DMS153 (cell line): ENCODE results near the gene ARHGAP45.

ENCODE experiments used
- DNase-seq: peaks from one replicate; lab custom pipeline; 2025; lab: John Stamatoyannopoulos, UW

ARHGAP45 gene

DNA sequence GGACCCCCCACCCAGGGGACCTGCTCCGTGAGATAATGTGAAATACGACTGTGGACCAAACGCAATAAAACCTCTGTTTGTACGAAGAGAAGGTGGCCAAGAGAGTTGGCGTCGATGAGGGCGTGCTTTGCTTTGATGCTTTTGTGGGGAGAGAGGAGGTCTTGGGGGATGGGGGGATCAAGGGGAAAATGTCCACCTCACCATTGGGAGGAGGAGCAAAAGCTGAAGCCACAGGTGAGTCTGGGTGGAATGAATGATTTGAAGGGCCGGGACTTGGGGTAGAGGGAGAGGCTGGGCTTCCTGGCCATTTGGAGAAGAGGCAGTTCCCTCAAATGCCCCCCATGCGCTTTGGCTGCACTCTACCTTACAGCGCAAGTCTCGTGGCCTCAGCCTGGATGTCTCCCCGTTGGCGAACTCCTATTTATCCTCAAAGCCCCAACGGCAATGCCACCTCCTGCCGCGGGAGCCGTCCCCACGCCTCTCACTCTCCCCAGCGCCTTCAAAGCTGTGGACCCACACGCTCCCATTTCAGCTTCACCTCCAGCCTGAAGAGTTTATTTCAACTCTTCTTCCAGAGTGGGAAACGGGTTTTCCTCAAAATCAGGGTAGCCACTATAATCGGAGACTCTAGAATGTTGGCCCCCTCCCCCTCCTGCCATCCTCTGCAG lies 27.9 kb upstream of the ARHGAP45 start:
- no peak for DNase-seq

DNA sequence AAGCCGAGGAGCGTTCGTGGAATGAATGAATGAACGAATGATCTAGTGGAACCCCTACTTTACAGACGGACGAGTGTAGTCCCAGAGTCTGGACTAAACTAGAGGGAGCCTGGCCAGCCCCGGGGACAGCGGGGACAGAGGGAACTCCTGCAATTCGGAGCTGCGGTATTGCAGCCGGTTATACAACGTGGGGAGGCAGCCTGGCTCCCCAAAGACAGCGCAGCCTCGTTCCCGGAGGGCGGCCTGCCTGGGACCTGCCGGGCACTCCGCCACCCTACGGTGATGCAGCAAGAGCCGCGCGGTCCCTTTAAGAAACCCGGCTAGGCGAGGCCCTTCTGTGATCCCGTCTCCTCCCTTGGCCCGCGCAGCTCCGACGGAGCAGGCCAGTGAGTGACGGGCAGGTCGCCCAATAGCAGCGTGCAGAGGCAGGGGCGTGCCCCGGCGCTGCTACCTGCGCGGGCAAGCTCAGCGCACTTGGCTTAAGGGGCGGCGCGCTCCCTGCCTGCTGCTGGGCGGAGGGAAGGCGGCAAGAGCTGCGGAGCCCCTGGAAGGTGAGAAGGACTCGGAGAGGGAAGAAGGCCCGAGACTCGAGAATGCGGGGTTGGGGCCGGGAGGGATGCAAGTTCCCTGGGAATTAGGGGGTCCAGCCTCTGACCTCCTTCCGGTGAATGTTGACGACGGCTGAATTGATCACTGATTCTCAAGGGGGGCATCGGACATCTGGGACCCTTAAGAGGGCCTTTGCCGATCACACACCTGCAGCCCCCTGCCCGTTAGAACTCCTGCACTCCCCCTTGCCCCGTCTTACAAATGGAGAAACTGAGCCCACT lies 27.1 kb upstream of the ARHGAP45 start, which contains the start of gene ABCA7:
TSS of gene ABCA7 (plus strand) at position 462 of the 830 bp plus-strand sequence. CDS start 1,255 bp downstream, outside the sequence.
- peak; percentile 91 for DNase-seq

DNA sequence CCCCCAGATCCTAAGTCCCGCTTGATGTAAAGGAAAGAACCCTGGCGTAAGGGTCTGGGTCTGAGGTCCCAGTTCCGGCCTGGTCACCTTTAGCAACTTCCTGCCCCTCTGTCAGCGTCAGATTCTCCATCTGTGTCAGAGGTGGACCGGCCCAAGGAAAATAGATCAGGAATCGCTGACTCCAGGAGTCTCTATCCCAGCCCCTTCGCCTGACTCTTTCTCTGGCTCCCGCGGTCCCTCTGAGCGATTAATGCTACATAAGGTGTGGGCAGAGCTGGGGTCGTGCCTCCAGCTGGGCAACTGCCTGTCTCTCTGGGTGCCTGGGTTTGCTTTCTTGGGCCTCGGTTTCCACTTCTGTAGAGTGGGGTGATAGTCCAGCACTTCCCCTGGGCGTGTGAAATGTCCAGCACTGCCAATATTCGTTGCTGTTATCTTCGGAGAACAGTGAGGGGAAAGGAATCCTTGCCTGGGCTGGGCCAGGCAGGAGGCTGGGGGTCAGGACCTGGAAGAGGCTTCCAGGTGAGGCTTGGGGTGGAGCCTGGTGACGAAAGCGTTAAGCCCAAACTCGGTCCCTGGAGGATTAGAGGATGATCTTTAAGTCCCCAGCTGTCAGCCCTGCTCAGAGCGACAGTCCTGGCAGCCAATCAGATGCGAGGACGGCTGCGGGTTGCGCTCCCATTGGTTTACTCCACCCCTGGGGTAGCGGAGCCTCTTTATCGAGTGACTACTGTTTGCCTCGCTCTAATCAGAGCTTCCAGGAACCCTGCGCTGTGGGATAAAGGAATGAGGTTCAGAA lies 26.3 kb upstream of the ARHGAP45 start:
- DNase-seq: peak; percentile 68

DNA sequence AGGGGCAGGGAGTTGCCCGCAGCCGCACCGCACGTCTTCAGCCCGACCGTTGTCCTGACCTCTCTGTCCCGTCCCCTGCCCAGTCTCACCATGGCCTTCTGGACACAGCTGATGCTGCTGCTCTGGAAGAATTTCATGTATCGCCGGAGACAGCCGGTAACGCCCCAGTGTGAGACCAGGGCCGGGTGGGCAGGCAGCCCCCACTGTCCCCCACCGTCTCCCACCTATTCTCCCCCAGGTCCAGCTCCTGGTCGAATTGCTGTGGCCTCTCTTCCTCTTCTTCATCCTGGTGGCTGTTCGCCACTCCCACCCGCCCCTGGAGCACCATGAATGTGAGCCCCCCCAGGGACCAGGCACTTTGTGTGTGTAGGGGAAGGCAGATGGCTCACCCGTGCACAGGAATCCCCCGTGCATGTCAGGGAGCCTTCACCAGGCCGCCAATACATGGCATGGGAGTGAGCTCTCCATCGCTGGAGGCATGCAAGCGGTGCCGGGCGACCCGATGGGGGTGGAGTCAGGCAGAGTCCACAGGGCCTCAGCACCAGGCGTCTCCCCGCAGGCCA lies 25.6 kb upstream of the ARHGAP45 start:
- DNase-seq: no peak

DNA sequence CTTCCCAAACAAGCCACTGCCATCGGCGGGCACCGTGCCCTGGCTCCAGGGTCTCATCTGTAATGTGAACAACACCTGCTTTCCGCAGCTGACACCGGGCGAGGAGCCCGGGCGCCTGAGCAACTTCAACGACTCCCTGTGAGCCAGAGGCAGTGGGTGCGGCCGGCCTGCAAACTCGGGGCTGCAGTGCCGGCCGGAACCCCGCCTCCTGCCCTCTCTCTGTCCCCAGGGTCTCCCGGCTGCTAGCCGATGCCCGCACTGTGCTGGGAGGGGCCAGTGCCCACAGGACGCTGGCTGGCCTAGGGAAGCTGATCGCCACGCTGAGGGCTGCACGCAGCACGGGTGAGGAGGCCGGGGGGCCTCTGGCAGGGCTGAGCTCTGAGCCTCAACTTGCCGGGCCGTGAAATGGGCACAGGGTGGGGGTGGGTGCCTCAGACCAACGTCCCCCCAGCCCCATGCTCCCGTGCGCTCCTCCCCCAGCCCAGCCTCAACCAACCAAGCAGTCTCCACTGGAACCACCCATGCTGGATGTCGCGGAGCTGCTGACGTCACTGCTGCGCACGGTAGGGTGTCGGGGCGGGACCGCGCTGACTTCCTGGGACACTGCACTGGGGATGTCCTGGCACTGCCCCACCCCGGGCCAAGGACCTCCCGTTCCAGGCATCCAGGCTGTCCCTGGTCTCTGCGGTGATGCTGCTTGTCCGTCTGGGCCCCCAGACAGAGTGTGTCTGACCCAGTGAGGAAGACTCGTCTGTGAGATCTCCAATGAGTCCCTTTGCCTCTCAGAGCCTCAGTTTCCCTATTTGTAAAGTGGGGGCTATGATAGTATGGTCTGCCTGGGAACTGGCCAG lies 24.9 kb upstream of the ARHGAP45 start:
- no peak for DNase-seq

DNA sequence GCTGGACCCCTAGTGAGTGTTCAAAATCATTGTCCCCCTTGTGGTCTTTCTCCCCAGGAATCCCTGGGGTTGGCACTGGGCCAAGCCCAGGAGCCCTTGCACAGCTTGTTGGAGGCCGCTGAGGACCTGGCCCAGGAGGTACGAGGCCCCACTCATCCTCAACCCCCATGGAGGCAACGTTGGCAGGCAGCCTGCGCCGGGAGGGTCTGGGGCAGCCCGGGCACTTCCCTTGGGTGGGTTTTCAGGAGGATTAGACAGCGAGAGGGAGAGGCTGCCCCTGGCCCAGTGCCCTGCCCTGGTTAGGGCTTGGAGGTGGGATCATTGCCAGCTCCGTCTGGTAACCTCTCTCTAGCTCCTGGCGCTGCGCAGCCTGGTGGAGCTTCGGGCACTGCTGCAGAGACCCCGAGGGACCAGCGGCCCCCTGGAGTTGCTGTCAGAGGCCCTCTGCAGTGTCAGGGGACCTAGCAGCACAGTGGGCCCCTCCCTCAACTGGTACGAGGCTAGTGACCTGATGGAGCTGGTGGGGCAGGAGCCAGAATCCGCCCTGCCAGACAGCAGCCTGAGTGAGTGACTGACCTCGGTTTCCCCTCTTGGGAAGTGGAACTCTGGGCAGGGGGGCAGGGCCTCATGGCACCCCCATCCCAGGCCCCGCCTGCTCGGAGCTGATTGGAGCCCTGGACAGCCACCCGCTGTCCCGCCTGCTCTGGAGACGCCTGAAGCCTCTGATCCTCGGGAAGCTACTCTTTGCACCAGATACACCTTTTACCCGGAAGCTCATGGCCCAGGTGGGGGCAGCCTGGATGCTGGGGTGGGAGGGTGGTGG lies 24.1 kb upstream of the ARHGAP45 start:
- no peak for DNase-seq

DNA sequence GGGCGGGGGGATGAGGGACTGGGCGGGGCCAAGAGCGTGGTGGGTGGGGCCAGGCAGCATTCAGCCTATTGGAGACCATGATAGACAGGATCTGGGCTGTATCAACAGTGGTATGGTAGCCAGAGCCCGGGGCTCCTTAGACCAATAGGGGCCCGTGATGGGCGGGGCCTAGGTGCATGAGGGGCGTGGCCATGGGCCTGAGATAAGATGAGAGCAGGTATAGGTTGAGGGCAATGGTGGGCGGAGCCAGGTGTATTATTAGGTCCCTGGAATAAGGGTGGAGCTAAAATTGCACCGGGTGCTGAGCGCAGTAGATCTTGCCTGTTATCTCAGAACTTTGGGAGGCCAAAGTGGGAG lies 21.7 kb upstream of the ARHGAP45 start:
- no peak for DNase-seq

DNA sequence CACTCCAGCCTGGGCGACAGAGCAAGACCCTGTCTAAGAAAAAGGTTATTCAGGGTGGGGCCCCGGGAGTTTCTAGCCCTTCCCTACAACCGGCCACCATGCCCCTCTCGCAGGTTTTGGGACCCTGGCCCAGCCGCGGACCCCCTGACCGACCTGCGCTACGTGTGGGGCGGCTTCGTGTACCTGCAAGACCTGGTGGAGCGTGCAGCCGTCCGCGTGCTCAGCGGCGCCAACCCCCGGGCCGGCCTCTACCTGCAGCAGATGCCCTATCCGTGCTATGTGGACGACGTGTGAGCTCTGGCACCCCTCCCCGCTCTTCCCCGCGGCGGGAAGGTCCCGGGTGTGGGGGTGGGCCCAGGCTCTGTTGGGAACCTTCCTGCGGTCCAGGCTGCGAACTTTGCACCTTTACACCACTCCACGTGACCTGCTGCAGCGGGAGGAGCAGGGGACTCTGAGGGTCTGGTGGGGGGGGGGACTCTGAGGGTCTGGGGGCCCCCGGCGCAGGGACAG lies 20.8 kb upstream of the ARHGAP45 start:
- no peak for DNase-seq

DNA sequence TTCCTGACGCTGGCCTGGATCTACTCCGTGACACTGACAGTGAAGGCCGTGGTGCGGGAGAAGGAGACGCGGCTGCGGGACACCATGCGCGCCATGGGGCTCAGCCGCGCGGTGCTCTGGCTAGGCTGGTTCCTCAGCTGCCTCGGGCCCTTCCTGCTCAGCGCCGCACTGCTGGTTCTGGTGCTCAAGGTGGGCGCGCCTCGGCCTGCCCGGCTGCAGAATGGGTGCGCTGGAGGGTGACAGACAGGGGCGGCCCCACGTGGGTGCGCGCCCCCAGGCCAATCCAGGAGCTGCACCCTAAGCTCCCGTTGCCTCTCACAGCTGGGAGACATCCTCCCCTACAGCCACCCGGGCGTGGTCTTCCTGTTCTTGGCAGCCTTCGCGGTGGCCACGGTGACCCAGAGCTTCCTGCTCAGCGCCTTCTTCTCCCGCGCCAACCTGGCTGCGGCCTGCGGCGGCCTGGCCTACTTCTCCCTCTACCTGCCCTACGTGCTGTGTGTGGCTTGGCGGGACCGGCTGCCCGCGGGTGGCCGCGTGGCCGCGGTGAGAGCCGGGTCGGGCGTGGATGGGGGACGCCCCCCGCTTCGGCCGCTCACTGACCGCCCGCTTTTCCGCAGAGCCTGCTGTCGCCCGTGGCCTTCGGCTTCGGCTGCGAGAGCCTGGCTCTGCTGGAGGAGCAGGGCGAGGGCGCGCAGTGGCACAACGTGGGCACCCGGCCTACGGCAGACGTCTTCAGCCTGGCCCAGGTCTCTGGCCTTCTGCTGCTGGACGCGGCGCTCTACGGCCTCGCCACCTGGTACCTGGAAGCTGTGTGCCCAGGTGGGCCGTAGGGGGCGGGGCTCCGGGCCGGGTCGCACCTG lies 19.9 kb upstream of the ARHGAP45 start:
- no peak for DNase-seq

DNA sequence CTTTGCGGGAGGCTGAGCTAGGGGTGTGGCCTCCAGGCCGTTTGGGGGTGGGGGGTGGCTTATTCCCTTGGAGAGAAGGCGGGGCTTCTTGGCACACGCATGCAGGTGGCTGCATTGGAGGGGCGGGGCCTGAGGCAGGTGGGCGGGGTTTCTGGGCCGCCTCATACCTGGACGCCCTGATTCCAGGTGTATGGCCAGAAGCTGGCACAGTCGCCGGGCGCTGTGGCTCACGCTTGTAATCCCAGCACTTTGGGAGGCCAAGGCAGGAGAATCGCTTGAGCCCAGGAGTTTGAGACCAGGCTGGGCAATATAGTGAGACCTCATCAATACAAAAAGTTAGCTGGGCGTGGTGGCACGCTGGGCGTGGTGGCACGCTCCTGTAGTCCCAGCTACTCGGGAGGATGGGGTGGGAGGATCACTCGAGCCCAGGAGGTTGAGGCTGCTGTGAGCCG lies 19.2 kb upstream of the ARHGAP45 start:
- DNase-seq: no peak

DNA sequence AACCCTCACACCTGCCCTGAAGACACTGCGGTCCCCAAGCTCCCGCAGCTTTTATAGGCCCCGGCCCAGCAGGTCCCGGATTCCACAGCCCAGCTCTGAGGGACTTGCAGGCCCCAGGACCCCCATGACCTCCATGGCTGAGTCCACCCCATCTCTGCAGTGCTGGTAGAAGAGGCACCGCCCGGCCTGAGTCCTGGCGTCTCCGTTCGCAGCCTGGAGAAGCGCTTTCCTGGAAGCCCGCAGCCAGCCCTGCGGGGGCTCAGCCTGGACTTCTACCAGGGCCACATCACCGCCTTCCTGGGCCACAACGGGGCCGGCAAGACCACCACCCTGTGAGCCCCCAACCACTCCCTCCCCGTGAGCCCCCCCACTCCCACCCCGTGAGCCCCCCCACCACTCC lies 17.9 kb upstream of the ARHGAP45 start:
- DNase-seq: no peak

DNA sequence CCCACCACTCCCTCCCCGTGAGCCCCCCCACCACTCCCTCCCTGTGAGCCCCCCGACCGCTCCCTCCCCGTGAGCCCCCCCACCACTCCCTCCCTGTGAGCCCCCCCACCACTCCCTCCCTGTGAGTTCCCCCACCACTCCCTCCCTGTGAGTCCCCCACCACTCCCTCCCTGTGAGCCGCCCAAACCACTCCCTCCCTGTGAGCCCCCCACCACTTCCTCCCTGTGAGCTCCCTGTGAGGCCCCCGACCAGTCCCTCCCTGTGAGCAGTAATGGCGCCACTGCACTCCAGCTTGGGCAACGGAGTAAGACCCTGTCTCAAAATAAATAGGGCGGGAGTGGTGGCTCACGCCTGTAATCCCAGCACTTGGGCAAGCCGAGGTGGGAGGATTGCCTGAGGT lies 17.2 kb upstream of the ARHGAP45 start:
- DNase-seq: no peak

DNA sequence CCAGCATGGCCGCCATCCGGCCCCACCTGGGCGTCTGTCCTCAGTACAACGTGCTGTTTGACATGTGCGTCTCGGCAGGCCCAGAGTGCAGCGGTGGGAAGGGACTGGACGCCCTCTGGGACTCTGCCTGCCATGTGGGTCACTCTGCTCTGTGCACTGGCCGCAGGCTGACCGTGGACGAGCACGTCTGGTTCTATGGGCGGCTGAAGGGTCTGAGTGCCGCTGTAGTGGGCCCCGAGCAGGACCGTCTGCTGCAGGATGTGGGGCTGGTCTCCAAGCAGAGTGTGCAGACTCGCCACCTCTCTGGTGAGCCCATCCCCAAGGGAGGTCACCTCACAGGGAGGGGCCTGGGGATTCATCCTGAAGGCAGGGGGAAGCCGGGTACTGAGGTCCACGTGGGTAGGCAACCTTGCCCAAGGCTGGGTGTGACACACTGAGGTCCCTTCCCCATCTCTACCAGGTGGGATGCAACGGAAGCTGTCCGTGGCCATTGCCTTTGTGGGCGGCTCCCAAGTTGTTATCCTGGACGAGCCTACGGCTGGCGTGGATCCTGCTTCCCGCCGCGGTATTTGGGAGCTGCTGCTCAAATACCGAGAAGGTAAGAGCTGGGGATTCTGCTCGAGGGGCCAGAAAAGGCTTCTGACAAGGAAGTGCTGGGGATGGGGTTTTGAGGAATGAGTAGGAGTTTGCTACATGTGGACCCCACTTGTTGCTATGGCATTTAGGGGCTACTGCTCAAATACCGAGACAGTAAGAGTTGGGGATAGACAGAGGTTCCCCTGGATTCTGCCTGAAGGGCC lies 15.8 kb upstream of the ARHGAP45 start:
- no peak for DNase-seq

DNA sequence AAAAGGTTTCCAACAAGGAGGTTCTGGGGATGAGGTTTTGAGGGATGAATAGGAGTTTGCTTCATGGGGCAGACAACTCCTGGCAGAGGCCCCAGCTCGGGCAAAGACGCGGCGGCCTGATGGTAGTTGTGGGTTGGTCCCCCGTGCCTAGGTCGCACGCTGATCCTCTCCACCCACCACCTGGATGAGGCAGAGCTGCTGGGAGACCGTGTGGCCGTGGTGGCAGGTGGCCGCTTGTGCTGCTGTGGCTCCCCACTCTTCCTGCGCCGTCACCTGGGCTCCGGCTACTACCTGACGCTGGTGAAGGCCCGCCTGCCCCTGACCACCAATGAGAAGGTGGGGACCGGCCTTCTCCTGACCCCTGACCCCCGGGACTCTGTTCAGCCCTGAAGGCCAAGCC lies 15.2 kb upstream of the ARHGAP45 start:
- no peak for DNase-seq

DNA sequence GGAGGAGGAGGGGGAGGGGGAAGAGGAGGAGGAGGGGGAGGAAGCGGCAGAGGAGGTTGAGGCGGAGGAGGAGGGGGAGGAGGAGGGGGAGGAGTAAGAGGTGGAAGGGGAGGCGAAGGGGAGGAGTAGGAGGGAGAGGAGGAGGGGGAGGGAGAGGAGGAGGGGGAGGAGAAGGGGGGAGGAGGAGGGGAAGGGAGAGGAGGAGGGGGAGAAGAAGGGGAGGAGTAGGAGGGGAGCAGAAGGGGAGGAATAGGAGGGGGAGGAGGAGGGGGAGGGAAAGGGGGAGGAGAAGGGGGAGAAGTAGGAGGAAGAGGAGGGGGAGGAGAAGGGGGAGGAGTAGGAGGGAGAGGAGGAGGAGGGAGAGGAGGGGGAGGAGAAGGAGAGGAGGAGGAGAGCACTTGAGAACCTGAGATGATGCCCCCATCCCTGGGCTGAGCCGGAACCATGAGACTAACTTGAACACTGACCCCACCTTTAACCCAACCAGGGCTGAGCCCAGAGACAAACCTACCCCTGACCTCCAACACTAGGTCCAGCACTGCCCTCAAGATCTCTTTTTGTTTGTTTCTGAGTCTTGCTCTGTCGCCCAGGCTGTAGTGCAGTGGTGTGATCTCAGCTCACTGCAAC lies 14.5 kb upstream of the ARHGAP45 start:
- no peak for DNase-seq

DNA sequence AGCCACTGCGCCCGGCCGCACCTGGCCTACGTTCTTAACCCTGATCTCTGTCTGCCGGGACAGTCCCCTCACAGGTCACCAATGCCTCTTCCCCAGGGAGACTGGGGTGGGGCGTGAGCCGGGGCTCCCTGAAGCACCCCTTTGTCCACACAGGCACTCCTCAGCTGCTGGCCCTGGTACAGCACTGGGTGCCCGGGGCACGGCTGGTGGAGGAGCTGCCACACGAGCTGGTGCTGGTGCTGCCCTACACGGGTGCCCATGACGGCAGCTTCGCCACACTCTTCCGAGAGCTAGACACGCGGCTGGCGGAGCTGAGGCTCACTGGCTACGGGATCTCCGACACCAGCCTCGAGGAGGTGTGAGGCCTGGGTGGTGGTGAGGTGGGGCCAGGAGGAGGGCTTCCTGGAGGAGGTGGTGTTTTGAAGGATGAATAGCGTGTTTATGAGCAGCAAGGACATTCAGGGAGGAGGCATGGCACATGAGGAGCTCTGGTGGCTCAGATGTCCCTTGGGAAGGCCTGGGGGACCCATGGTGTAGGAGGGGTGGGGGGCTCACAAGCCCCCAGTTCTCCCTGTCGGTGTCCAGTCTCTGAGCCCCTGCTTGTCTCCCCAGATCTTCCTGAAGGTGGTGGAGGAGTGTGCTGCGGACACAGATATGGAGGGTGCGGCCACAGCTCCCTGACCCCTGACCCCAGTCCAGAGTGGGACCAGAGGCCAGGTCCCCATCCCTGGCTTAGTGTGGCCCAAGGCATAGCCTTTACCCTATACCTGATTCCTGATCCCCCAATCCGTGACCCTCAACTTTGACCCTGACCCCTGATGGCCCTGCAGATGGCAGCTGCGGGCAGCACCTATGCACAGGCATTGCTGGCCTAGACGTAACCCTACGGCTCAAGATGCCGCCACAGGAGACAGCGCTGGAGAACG lies 13.5 kb upstream of the ARHGAP45 start:
- DNase-seq: no peak
